Stimulated activated naive B cell treated with anti-CD40 and anti-IgM and Interleukin-4, amounts not matched to agents 10 μg/mL and 1 μg/mL and 100 μg/mL, for 72 hours (primary cell): ENCODE measurements around the gene SLC25A10.
A peak's percentile ranks its signal among the peaks of the same experiment; 100 is the strongest.
"Not testable (repeated sequence)": the region's sequence is repeated elsewhere in the genome, so short reads cannot be mapped to it uniquely, and the experiment has no call there.

Source experiments
- ATAC-seq, 2 donors: fragments of 150-1000 bp; cut with Tn5 transposase; replicated peaks; 2 replicates each; pipeline ENCODE4 v1.10.0; 2021; ENCODE audit warnings: moderate library complexity in 1 of 2
- DNase-seq: peaks from one replicate; pipeline ENCODE4 v3.0.0; 2021
- H3K27ac Mint-ChIP-seq: one replicate; pipeline ENCODE4 v1.8.0; 2022; ENCODE audit warnings: mild to moderate bottlenecking, mixed read lengths
- H3K27me3 Mint-ChIP-seq, 2 donors: one replicate each; pipeline ENCODE4 v1.8.0; 2022; ENCODE audit warnings: mixed read lengths in 2 of 2
- H3K36me3 Mint-ChIP-seq, 2 donors: one replicate each; pipeline ENCODE4 v1.8.0; 2022; ENCODE audit warnings: mixed read lengths in 2 of 2, mild to moderate bottlenecking in 1 of 2
- H3K4me1 Mint-ChIP-seq, 2 donors: one replicate each; pipeline ENCODE4 v1.8.0; 2022; ENCODE audit warnings: mixed read lengths in 2 of 2, mild to moderate bottlenecking in 1 of 2
- H3K4me3 Mint-ChIP-seq, 2 donors: one replicate each; pipeline ENCODE4 v1.8.0; 2022; ENCODE audit warnings: mild to moderate bottlenecking in 2 of 2, mixed read lengths in 2 of 2, moderate library complexity in 1 of 2
- H3K9me3 Mint-ChIP-seq, 2 donors: one replicate each; pipeline ENCODE4 v1.8.0; 2022; ENCODE audit warnings: mixed read lengths in 2 of 2, mild to moderate bottlenecking in 1 of 2

SLC25A10 gene

GRCh38 chr17:81735264-81736102 is 23.4 kb downstream of the SLC25A10 start:
- Mint-ChIP-seq H3K36me3 (peaks cover 0 to 2% of the 10 kb centered on the region in 2 donors), H3K9me3 (no peaks in the 10 kb centered on the region), H3K27me3 (peaks cover 25 to 39% of the 10 kb centered on the region in 2 donors), H3K4me3 (peak overlapping the region; percentile 73), H3K4me1 (peaks cover 22 to 32% of the 10 kb centered on the region in 2 donors), H3K27ac (peak overlapping the region; percentile 59)
- peak; percentile 92 to 93 for ATAC-seq
- DNase-seq = peak; percentile 76

GRCh38 chr17:81737947-81738800 is 26.1 kb downstream of the SLC25A10 start:
- peaks cover 24 to 36% of the 10 kb centered on the region in 2 donors for H3K4me1 Mint-ChIP-seq
- H3K4me3 Mint-ChIP-seq = no peak overlapping the region
- no peak for ATAC-seq
- H3K27ac Mint-ChIP-seq = no peak overlapping the region
- H3K36me3 Mint-ChIP-seq = no peaks in the 10 kb centered on the region
- H3K27me3 Mint-ChIP-seq = peaks cover 20 to 38% of the 10 kb centered on the region in 2 donors
- H3K9me3 Mint-ChIP-seq = no peaks in the 10 kb centered on the region
- no peak for DNase-seq

- H3K9me3 Mint-ChIP-seq = no peaks in the 10 kb centered on the region
- H3K36me3 Mint-ChIP-seq = no peaks in the 10 kb centered on the region
- DNase-seq (no peak), ATAC-seq (no peak)
- no peak overlapping the region for H3K4me3 Mint-ChIP-seq
- no peak overlapping the region for H3K27ac Mint-ChIP-seq
- peaks cover 13 to 31% of the 10 kb centered on the region in 2 donors for H3K27me3 Mint-ChIP-seq
- H3K4me1 Mint-ChIP-seq = peaks cover 19 to 31% of the 10 kb centered on the region in 2 donors
Measured at GRCh38 chr17:81738801-81739393, 26.8 kb downstream of the SLC25A10 start.

GRCh38 chr17:81739593-81739992 is 27.5 kb downstream of the SLC25A10 start:
- H3K9me3 Mint-ChIP-seq, H3K4me3 Mint-ChIP-seq, DNase-seq, H3K27ac Mint-ChIP-seq, H3K36me3 Mint-ChIP-seq, ATAC-seq: not testable (repeated sequence)
- Mint-ChIP-seq H3K4me1 (peaks cover 18 to 25% of the 10 kb centered on the region in 2 donors), H3K27me3 (peaks cover 12 to 29% of the 10 kb centered on the region in 2 donors)

- Mint-ChIP-seq H3K36me3 (no peaks in the 10 kb centered on the region), H3K27ac (no peak overlapping the region), H3K4me3 (no peak overlapping the region), H3K27me3 (peaks cover 12 to 29% of the 10 kb centered on the region in 2 donors), H3K9me3 (no peaks in the 10 kb centered on the region), H3K4me1 (peaks cover 10 to 16% of the 10 kb centered on the region in 2 donors)
- ATAC-seq (peak in 1 of 2 donors; percentile 19), DNase-seq (no peak)
Measured at GRCh38 chr17:81740395-81740961, 28.4 kb downstream of the SLC25A10 start.

- ATAC-seq = peak in 1 of 2 donors; percentile 23
- no peak overlapping the region for H3K4me3 Mint-ChIP-seq
Measured at GRCh38 chr17:81741049-81741593, 29.0 kb downstream of the SLC25A10 start.

GRCh38 chr17:81741594-81742452 is 29.7 kb downstream of the SLC25A10 start:
- peaks cover 2 to 4% of the 10 kb centered on the region in 2 donors for H3K4me1 Mint-ChIP-seq
- peaks cover 12 to 29% of the 10 kb centered on the region in 2 donors for H3K27me3 Mint-ChIP-seq
- ATAC-seq (peak; percentile 16 to 25), DNase-seq (no peak)
- no peaks in the 10 kb centered on the region for H3K36me3 Mint-ChIP-seq
- no peaks in the 10 kb centered on the region for H3K9me3 Mint-ChIP-seq
- H3K4me3 Mint-ChIP-seq = no peak overlapping the region
- no peak overlapping the region for H3K27ac Mint-ChIP-seq

More at GRCh38 chr17:81741049-81741593, 29.0 kb downstream of the SLC25A10 start:
- H3K27ac Mint-ChIP-seq = no peak overlapping the region
- peaks cover 4 to 10% of the 10 kb centered on the region in 2 donors for H3K4me1 Mint-ChIP-seq
- H3K27me3 Mint-ChIP-seq = peaks cover 12 to 29% of the 10 kb centered on the region in 2 donors
- no peaks in the 10 kb centered on the region for H3K9me3 Mint-ChIP-seq
- H3K36me3 Mint-ChIP-seq = no peaks in the 10 kb centered on the region
- no peak for DNase-seq
